AG09309 (cell line): ENCODE data around the gene KCNG2.

Experiments used
- DNase-seq: peaks from one replicate; pipeline ENCODE4 v3.0.0-alpha.2; 2010; ENCODE audit warnings: low read depth
- H3K4me3 ChIP-seq: 2 replicates; pipeline ENCODE4 v1.5.1; 2011; ENCODE audit warnings: mild to moderate bottlenecking, low read depth, low read length, moderate library complexity; ENCODE audit not compliant: control insufficient read depth
- TF ChIP-seq, protein P1 (sequence below): IDR thresholded peaks from 2 replicates; pipeline ENCODE4 v1.5.1; 2011; ENCODE audit warnings: mild to moderate bottlenecking, low read depth, low read length, inconsistent platforms; ENCODE audit not compliant: insufficient read depth, control insufficient read depth; ENCODE audit errors: missing control alignments

KCNG2 gene

DNA sequence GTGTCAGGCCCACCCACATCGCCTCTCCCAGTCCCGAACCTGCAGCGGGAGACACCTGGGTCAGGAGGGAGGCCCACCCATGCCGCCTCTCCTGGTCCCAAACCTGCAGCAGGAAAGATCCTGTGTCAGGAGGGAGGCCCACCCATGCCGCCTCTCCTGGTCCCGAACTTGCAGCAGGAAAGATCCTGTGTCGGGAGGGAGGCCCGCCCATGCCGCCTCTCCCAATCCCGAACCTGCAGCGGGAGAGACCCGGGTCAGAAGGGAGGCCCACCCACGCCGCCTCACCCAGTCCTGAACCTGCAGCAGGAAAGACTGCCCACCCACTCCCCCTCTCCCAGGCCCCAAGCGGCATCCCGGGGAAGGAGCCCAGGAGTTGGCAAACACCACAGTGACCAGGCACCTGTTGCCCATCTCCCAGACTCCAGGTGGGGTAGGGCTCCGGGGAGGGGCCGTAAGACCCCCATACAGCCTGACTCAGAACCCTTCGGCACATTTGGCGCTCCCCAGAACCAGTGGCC lies 145.9 kb downstream of the KCNG2 start:
- no peak for DNase-seq
- TF ChIP-seq, protein P1, sequence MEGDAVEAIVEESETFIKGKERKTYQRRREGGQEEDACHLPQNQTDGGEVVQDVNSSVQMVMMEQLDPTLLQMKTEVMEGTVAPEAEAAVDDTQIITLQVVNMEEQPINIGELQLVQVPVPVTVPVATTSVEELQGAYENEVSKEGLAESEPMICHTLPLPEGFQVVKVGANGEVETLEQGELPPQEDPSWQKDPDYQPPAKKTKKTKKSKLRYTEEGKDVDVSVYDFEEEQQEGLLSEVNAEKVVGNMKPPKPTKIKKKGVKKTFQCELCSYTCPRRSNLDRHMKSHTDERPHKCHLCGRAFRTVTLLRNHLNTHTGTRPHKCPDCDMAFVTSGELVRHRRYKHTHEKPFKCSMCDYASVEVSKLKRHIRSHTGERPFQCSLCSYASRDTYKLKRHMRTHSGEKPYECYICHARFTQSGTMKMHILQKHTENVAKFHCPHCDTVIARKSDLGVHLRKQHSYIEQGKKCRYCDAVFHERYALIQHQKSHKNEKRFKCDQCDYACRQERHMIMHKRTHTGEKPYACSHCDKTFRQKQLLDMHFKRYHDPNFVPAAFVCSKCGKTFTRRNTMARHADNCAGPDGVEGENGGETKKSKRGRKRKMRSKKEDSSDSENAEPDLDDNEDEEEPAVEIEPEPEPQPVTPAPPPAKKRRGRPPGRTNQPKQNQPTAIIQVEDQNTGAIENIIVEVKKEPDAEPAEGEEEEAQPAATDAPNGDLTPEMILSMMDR = no peak
- no peak overlapping the region for H3K4me3 ChIP-seq

DNA sequence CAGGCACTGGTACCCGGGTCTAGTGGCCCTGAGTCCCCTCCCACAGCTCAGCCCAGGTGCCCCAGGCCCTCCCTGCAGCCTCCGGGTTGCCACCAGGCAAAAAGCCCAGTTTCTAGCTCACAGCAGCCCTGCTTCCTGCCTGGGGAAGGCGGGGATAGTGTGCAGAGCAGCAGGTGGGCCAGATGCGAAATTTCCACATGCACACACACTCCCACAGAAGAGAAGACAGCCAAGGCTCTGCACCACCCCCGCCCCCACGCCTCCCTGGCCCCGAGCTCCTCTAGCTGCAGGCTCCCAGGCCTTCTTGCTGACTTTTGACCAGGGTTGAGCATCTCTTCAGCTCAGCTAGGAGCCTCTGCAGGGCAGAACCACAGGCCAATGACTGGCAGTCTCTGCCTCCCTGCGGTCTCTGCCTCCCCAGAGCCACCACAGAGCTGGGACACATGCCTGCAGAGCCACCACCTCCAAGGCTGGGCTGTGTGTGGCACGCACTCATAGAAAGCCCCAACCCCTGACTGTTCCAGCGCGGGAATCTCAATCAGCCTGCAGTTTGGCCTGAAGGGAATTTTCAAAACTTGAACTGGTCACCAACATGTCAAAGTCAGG lies 146.5 kb downstream of the KCNG2 start:
- H3K4me3 ChIP-seq = no peak overlapping the region
- no peak for DNase-seq
- TF ChIP-seq, protein P1 = no peak

DNA sequence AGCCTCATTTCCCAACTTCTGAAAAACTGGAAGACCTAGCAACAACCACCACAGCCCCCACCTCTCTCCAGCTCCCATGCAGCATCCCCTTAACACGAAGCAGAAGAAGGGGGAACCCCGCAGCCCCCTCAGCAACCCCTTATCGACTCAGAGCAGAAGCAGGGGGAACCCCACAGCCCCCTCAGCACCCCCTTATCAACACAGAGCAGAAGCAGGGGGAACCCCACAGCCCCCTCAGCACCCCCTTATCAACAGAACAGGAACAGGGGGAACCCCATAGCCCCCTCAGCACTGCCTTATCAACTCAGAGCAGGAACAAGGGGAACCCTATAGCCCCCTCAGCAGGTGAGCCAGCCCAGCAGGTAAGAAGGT lies 147.0 kb downstream of the KCNG2 start:
- H3K4me3 ChIP-seq = no peak overlapping the region
- TF ChIP-seq, protein P1 = no peak
- DNase-seq = no peak

DNA sequence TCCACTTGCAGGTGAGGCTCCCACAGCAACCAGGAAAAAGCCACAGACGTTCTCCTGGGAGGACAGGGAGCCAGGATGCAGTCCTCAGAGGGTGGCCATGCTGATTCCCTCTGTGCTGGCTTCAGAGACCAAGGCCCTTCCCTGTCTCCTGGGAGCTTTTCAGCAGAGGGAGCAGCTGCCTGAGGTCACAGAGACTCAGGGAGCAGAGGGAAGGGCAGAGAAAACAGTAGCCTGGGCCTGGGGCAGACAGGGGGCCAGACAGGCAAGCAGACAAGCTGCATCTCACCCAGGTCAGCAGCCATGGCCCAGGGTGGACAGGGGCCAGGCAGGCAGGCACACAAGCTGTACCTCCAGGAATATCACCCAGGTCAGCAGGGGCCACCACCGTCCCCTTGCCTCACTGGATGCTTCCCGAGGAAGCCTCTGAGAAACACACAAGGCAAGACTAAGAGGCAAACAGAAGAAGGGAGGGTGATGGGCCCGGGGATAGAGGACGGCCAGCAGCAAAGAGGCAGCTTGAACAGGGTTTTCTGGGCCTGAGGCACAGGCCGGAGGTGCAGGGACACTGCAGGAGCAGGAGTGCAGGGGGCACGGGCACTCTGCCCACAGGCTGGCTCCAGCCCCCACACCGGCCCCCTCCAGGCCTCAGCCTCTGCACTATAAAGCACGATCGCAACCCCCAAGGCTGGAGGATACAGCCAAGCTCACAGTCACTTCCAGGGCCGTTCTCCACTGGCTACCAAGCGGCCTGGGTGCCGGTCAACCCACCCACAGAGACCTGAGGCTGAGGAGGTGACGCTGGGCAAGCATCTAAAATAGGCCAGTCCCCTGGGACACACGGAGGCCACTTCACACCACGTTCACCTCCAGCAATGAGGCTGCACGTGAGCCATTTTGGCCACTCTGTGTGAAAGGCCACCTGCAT lies 147.6 kb downstream of the KCNG2 start:
- H3K4me3 ChIP-seq = no peak overlapping the region
- DNase-seq = no peak
- TF ChIP-seq, protein P1 = no peak

DNA sequence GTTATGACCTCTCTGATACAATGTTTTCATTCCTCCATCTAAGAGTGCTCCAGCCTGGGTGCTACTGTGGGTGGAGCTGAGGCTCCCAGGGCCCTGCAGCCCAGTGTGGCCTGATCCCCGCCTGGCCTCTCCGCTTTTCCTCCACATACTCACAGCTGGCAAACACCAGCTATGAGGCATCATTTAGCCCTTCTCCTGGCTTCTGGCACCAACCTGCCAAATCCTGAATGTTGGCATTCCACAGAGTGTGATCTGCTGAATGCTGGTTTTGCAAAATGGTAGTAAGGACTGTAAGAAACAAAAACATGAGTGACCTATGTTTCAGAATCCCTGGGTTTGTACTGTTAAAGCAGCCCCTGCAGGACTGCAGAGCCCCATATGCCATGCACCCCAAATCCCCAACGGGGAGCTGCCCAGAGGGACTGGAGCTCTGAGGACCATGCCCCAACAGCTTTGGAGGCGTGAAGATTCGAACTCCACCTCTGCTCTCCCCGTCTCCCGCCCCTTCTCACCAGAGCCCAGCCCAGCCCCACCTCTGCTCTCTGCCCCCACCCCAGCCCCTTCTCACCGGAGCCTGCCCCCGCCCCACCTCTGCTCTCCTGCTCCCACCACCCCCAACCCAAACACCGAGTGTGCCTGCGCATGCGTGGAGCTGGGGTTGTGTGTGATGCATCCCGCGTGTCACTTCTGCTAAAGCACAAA lies 149.5 kb downstream of the KCNG2 start:
- TF ChIP-seq, protein P1 = no peak
- no peak for DNase-seq
- H3K4me3 ChIP-seq = no peak overlapping the region

DNA sequence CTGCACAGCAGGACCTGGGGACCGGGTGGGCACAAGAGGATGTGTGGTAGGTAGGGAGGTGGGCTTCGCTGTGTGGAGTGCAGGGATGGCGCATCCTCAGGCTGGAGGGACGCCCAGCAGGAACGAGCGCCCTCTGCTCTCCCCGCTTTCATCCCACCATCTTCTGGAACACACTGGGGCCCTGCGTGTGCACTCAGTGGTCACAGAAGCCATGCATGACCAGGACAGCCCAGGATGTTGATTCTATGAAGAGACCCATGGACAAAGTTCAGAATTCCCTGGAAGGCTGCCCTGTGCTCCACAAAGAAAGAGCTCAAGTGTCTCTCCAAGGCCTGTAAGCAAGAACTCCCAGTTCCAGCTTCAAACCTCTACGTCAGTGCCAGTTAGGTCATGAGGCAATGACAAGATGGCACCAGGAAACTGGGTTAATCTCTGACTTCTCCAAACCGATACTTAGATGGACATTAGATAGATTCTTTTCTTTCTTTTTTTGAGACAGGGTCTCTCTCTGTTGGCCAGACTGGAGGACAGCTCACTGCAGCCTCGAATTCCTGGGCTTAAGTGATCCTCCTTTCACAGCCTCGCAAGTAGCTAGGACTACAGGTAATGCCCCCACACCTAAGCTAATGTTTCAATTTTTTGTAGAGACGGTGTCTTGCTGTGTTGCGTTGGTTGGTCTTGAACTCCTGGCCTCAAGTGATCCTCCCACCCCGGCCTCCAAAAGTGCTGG lies 150.3 kb downstream of the KCNG2 start:
- no peak for DNase-seq
- TF ChIP-seq, protein P1 = no peak
- no peak overlapping the region for H3K4me3 ChIP-seq
